ELR (cell line): ENCODE data around the gene ELMO3.
A peak's percentile ranks its signal among the peaks of the same experiment; 100 is the strongest.

ENCODE experiments used
- DNase-seq: peaks from one replicate; pipeline ENCODE4 v3.0.0-alpha.2; 2015; ENCODE audit warnings: low read depth

The ELMO3 gene

DNA sequence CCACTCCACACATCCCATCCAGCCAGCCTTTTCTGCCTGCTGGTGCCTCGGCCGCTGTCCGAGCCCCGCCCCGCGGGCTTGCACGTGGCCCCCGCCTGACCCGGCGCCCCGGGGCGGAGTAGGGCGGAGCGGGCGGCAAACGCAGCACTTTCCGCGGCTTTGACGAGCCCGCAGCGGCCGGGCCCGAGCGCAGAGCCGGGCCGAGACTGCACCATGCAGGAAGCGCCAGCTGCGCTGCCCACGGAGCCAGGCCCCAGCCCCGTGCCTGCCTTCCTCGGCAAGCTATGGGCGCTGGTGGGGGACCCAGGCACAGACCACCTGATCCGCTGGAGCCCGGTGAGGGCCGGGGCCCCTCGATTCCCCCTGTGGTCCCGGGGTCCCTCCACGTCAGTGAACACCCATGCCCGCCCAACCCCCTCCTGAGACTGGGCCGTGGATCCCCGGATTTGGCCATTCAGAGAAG, 34.3 kb upstream of the ELMO3 start, which contains the start of gene HSF4:
HSF4 (plus strand) TSS at position 147 of the 463 bp plus-strand sequence; CDS start at position 214, 67 bp downstream.
- peak; percentile 48 for DNase-seq

DNA sequence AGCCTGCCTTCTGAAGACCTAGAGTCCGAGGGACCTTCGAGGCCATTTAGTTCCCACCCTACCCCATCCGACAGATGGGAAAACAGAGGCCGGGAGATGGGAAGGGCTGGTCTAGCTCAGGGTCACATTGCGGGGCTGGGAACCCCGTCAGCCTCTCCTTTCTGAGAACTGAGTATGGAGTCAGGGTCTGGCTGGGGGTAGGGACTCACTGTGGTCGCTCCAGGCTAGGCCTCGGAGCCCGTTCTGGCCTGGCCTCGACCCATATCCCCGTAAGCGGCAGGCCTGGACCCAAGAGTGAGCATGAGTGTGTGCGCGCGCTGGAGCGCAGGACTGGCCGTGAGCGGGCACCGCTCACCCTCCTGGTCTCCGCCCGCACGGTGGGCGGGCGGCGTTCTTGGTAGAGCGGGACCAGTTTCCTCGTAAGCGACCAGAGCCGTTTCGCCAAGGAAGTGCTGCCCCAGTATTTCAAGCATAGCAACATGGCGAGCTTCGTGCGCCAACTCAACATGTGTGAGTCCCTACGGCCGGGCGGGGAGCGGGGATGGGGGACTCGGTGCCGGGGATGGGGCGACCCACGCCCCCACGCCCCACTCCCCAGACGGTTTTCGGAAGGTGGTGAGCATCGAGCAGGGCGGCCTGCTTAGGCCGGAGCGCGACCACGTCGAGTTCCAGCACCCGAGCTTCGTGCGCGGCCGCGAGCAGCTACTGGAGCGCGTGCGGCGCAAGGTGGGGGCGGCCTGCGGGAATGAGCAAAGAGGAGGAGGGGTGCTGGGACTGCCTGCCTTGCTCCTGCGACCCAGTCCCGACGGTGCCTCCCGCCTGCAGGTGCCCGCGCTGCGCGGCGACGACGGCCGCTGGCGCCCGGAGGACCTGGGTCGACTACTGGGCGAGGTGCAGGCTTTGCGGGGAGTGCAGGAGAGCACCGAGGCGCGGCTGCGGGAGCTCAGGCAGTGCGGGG, 33.5 kb upstream of the ELMO3 start:
- DNase-seq, result no peak

GRCh38 chr16:67166110-67166547, 32.8 kb upstream of the ELMO3 start:
- no peak for DNase-seq

- DNase-seq, result no peak
These were observed 32.2 kb upstream of the ELMO3 start for GRCh38 chr16:67166598-67167168.

GRCh38 chr16:67167588-67167987, 31.3 kb upstream of the ELMO3 start:
- no peak for DNase-seq

- DNase-seq, result no peak
These were observed 29.9 kb upstream of the ELMO3 start for GRCh38 chr16:67169011-67169451.

DNA sequence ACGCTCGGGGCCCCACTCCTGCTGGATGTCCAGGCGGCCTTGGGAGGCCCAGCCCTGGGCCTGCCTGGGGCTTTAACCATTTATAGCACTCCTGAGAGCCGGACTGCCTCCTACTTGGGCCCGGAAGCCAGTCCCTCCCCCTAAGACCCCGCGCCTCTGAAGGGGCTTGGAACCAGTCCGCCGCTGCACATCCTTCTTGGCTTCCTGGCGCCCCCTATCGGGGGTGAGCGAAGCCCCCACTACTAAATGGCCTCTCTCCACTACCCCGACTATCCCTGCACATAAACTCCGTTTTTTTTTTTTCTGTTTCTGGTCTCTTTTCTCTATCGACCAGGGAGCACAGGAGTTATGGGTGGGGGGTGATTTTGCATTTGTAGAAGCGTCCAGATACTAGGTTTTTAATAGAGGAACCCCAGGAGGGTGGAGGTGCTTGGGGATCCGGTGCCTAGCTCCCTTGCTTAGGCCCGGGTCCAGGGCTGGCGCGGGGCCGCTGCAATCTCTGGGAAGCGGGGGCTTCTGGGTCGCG, 29.2 kb upstream of the ELMO3 start:
- DNase-seq, result peak; percentile 51

DNA sequence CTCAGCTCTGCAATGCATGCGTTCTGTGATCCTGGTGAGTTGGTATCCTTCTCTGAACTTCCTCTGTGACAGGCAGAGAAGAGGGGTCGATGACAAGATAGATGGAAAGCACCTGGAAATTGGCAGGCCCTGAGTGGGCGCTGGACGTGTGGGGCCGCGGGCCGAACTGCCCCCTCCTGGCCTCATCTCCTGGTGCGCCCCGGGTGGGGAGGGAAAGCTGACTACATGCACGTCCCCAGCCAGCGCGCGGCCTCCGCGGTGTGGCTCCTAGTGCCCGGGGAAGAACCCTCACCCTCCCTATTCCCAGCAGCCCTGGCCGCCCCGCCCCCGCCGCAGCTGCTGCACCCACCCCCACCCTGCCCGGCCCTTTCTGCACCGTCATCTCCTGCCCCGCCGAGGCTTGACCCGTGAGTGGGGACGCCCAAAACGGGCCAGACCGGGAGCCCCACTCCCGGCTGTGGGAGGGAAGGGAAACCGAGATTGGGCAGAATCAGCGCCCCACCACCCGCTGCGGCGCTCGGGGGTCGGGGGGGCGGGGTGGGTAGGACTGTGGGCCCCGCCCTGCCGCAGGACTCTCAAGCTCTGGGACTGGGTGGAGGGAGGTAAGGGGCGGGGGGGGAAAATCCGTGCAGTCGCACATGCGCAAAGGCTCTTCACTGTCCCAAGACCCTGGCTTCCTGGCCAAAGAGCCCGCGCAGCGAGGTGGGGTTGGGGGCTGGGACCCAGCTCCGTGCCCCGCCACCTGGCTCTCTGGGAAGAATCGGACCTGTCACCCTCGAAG, 28.6 kb upstream of the ELMO3 start, which contains the start of gene NOL3:
NOL3 (plus strand) TSS at position 371 of the 781 bp plus-strand sequence.
- DNase-seq, result peak; percentile 77

- no peak for DNase-seq
These were observed 27.8 kb upstream of the ELMO3 start for GRCh38 chr16:67170949-67171649.

DNA sequence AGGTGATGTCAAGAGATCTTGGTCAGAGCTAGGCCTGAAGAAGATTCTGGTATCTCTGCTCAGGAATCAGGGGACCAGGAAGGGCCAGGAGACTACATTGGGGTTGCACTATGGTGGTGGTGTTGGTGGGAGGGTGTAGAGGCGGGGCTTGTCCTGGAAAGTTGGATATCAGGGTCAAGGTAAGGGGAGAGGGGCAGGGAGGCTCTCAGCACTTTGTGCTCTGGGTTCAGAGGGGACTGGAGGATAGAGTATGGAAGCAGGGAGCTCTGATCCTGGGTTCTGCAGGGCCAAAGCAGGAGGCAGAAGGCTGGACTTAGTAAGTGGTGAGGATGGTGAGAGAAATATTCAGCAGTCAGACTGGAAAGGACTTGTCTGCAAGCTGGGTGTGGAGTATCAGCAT, 25.6 kb upstream of the ELMO3 start:
- no peak for DNase-seq

DNA sequence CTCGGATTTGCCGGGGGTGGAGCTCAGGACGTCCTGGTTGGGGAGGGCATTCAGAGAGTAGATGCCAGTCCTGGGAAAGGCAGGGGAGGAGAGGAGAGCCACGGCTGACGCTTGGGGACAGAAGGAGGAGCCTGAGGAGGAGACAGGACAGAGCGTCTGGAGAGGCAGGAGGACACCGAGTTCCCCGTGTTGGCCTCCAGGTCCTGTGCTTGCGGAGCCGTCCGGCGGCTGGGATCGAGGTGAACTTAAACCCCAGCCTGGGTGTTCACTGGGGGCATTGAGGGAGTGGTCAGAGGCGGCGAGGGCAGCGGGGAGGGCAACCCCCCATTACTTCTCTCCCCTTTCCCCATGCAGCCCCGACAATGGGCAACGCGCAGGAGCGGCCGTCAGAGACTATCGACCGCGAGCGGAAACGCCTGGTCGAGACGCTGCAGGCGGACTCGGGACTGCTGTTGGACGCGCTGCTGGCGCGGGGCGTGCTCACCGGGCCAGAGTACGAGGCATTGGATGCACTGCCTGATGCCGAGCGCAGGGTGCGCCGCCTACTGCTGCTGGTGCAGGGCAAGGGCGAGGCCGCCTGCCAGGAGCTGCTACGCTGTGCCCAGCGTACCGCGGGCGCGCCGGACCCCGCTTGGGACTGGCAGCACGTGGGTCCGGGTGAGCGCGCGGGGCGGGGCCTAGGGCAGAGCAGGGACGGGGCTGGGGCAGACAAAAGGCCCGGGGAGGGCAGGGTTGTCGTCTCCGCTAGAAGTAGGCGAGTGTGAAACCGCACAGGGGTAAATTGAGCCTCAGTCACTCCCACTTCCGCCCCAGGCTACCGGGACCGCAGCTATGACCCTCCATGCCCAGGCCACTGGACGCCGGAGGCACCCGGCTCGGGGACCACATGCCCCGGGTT, 24.9 kb upstream of the ELMO3 start:
- peak; percentile 91 for DNase-seq

DNA sequence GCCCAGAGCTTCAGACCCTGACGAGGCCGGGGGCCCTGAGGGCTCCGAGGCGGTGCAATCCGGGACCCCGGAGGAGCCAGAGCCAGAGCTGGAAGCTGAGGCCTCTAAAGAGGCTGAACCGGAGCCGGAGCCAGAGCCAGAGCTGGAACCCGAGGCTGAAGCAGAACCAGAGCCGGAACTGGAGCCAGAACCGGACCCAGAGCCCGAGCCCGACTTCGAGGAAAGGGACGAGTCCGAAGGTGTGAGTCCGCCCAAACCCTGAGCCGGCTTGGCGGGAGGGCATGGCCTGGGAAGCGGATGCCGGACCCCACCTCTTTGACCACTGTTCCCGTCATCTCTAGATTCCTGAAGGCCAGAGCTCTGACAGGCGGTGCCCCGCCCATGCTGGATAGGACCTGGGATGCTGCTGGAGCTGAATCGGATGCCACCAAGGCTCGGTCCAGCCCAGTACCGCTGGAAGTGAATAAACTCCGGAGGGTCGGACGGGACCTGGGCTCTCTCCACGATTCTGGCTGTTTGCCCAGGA, 24.2 kb upstream of the ELMO3 start:
- no peak for DNase-seq

GRCh38 chr16:67176662-67177061, 22.3 kb upstream of the ELMO3 start:
- no peak for DNase-seq

DNA sequence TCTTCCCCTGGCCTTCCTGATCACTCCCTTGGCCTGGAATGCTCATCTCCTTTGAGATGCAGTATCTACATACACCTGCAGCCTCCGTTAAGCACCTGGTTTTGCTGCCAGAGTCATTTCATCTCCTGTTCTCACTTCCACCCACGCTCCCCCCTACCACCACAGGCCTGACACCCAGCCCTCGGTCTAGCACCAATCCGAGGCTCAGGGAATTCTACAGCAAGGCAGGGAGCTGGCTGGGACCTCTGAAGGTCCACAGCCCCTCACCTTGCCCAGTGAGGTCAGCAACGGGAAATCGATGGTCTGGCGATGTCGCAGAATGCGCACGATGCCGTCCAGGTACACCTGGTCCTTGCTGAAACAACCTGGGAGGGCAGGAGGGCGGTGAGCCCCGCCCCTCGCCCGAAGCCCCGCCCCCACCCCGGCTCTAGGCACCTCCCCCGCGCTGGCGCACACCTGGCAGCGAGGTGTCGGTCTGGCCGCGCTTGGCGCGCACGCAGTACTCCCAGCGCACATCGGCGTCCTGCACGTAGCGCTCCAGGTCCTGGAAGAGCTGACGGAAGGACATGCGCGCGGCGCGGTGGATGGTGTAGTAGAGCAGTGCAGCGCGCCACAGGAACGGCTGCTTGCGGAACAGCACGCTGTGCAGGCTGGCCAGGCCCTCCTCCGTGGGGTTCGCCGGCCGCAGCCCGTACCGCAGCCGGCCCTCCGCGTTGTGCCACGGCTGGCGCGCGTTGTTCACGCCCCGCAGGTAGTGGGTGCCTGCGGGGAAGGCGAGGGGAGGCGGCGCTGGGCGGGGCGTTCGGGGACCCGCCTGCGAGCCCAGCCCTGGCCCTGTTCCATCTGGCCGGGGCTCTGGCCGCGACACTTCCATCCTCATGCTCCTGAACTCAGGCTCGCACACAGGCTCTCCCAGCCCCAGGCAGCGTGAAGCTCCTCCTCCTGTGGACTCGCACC, 20.9 kb upstream of the ELMO3 start:
- peak; percentile 34 for DNase-seq

GRCh38 chr16:67179421-67180080, 19.4 kb upstream of the ELMO3 start:
- DNase-seq, result peak; percentile 36

DNA sequence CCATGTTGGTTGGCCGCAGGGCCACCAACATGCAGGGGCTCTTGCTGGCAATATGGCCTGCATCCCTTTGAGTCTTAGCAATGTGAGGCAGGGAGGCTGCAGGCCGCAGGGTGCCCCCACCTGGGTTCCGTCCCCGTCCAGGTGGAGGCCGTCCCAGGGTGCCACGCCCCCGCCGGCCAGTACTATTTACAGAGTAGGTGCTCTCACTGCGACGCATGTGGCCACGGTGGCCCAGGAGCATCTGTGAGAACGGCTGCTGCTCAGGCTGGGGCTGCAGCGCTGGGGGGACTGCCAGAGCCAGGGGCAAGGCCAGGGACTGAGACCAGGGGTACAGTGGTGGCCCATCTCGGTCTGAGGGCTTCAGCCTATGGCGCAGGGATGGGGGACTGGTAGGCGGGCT, 18.8 kb upstream of the ELMO3 start:
- DNase-seq, result no peak

GRCh38 chr16:67181346-67181745, 17.6 kb upstream of the ELMO3 start:
- peak; percentile 77 for DNase-seq

GRCh38 chr16:67182288-67182687, 16.6 kb upstream of the ELMO3 start:
- no peak for DNase-seq
